Loucy (cell line): ENCODE measurements around the gene CACNG1.

Source experiments
- CTCF ChIP-seq: fragments of 200-600 bp; sonication (generic); conservative IDR thresholded peaks from 2 replicates; pipeline ENCODE4 v1.5.1; 2014; ENCODE audit warnings: mild to moderate bottlenecking, antibody characterized with exemption, low read length
- EZH2phosphoT487 ChIP-seq: fragments of 200-600 bp; IDR thresholded peaks from 2 replicates; pipeline ENCODE4 v1.6.1; 2018; ENCODE audit warnings: antibody characterized with exemption, mild to moderate bottlenecking, moderate library complexity, borderline replicate concordance

GRCh38 chr17:67068999-67069398, 24.6 kb downstream of the CACNG1 start:
- TF ChIP-seq CTCF: no peak
- no peak for TF ChIP-seq EZH2phosphoT487
